ENCODE measurements around the gene MRPL55.

The MRPL55 gene

GRCh38 chr1:228070851-228071250 is 38.2 kb downstream of the MRPL55 start:
- DNase-seq (ENCODE audit: low read depth, low spot score) = no peak

GRCh38 chr1:228070173-228070572 is 38.9 kb downstream of the MRPL55 start:
- DNase-seq (ENCODE audit: low read depth, low spot score) = no peak

GRCh38 chr1:228068359-228068758 is 40.7 kb downstream of the MRPL55 start:
- no peak for DNase-seq (ENCODE audit: low read depth, low spot score)

GRCh38 chr1:228066891-228067654 is 42.0 kb downstream of the MRPL55 start:
- DNase-seq (ENCODE audit: low read depth, low spot score) = no peak

GRCh38 chr1:228066416-228066815 is 42.7 kb downstream of the MRPL55 start:
- no peak for DNase-seq (ENCODE audit: low read depth, low spot score)

- DNase-seq (ENCODE audit: low read depth, low spot score) = no peak
These were observed 43.4 kb downstream of the MRPL55 start for GRCh38 chr1:228065543-228066347.

- no peak for DNase-seq (ENCODE audit: low read depth, low spot score)
These were observed 44.2 kb downstream of the MRPL55 start for GRCh38 chr1:228064741-228065542.

- DNase-seq (ENCODE audit: low read depth, low spot score) = no peak
These were observed 44.8 kb downstream of the MRPL55 start for GRCh38 chr1:228064296-228064695.

GRCh38 chr1:228063251-228064191 is 45.6 kb downstream of the MRPL55 start:
- DNase-seq (ENCODE audit: low read depth, low spot score) = no peak

- DNase-seq (ENCODE audit: low read depth, low spot score) = no peak
These were observed 46.3 kb downstream of the MRPL55 start for GRCh38 chr1:228062812-228063211.

GRCh38 chr1:228062085-228062791 is 46.9 kb downstream of the MRPL55 start:
- DNase-seq (ENCODE audit: low read depth, low spot score) = no peak

GRCh38 chr1:228061411-228062084 is 47.6 kb downstream of the MRPL55 start:
- DNase-seq (ENCODE audit: low read depth, low spot score) = no peak

- DNase-seq (ENCODE audit: low read depth, low spot score) = no peak
These were observed 48.5 kb downstream of the MRPL55 start for GRCh38 chr1:228060458-228061190.

GRCh38 chr1:228059634-228060457 is 49.3 kb downstream of the MRPL55 start:
- peak; percentile 26 for DNase-seq (ENCODE audit: low read depth, low spot score)

- no peak for DNase-seq (ENCODE audit: low read depth, low spot score)
These were observed 50.0 kb downstream of the MRPL55 start for GRCh38 chr1:228058949-228059633.

GRCh38 chr1:228058172-228058948 is 50.7 kb downstream of the MRPL55 start:
- DNase-seq (ENCODE audit: low read depth, low spot score) = no peak
